Measurements from ENCODE around the gene TPPP2.

Gene TPPP2

GRCh38 chr14:21066882-21067502, 37.0 kb downstream of the TPPP2 start:
- peak; percentile 19 for DNase-seq
- Histone ChIP-seq H3K27ac (ENCODE audit: low read length, poor library complexity, severe bottlenecking) (no peak overlapping the region), H3K14ac (ENCODE audit: low read length in 2 of 2) (no peak overlapping the region), H2BK5ac (ENCODE audit: low read depth, low read length, poor library complexity, severe bottlenecking) (no peak overlapping the region), H3K27me3 (ENCODE audit: control insufficient read depth in 1 of 2, insufficient read depth in 1 of 2, low read length in 2 of 2) (no peaks in the 10 kb centered on the region), H2BK15ac (ENCODE audit: low read depth, poor library complexity, severe bottlenecking) (no peak overlapping the region), H2AK5ac (ENCODE audit: low read length, severe bottlenecking) (peak overlapping the region; percentile 89), H3K9me3 (ENCODE audit: control insufficient read depth, low read length) (no peaks in the 10 kb centered on the region), H3K79me1 (replicated peaks; ENCODE audit: low read length, poor library complexity, severe bottlenecking) (peaks cover 3% of the 10 kb centered on the region), H2AFZ (ENCODE audit: low read depth, low read length) (no peak overlapping the region), H3K23ac (ENCODE audit: low read length in 2 of 2) (no peak overlapping the region), H3K4me2 (ENCODE audit: low read length, poor library complexity, severe bottlenecking) (no peak overlapping the region), H3K4me1 (ENCODE audit: control insufficient read depth, insufficient read depth, low read depth, low read length) (peaks cover 16% of the 10 kb centered on the region), H2BK120ac (ENCODE audit: low read depth, low read length) (no peak overlapping the region), H3K9ac (ENCODE audit: low read length) (no peak overlapping the region), H3K4me3 (ENCODE audit: insufficient read depth in 1 of 2, low read depth in 1 of 2, low read length in 2 of 2) (no peak overlapping the region), H3K36me3 (ENCODE audit: control insufficient read depth in 1 of 2, insufficient read depth in 2 of 2, low read depth in 1 of 2, low read length in 2 of 2) (no peaks in the 10 kb centered on the region), H2BK12ac (ENCODE audit: low read length in 2 of 2) (no peak overlapping the region), H3K18ac (ENCODE audit: low read depth in 1 of 2, low read length in 2 of 2) (no peak overlapping the region), H4K8ac (ENCODE audit: low read length) (no peak overlapping the region), H4K91ac (ENCODE audit: low read length) (no peak overlapping the region), H3K4ac (ENCODE audit: low read depth in 1 of 2, low read length in 2 of 2) (no peak overlapping the region)
- WGBS: 88% methylated on average over 4 of the region's 7 CpGs

- peaks cover 24% of the 10 kb centered on the region for H3K4me1 ChIP-seq (ENCODE audit: control insufficient read depth, insufficient read depth, low read depth, low read length)
These were observed 38.7 kb downstream of the TPPP2 start for GRCh38 chr14:21068521-21069387.

GRCh38 chr14:21069388-21070082, 39.5 kb downstream of the TPPP2 start:
- under 1% methylated on average over 21 of the region's 40 CpGs for WGBS
- peak overlapping the region; percentile 90 for H2BK5ac ChIP-seq (ENCODE audit: low read depth, low read length, poor library complexity, severe bottlenecking)
- peaks cover 18% of the 10 kb centered on the region in 2 experiments for H3K36me3 ChIP-seq (ENCODE audit: control insufficient read depth in 1 of 2, insufficient read depth in 2 of 2, low read depth in 1 of 2, low read length in 2 of 2)
- peak overlapping the region; percentile 84 to 92 for H3K4me3 ChIP-seq (ENCODE audit: insufficient read depth in 1 of 2, low read depth in 1 of 2, low read length in 2 of 2)
- peak overlapping the region; percentile 95 for H3K4me2 ChIP-seq (ENCODE audit: low read length, poor library complexity, severe bottlenecking)
- H3K9ac ChIP-seq (ENCODE audit: low read length): peak overlapping the region; percentile 85
- H2BK12ac ChIP-seq (ENCODE audit: low read length in 2 of 2): peak overlapping the region; percentile 65
- H3K4ac ChIP-seq (ENCODE audit: low read depth in 1 of 2, low read length in 2 of 2): peak overlapping the region; percentile 2 to 79
- H3K27me3 ChIP-seq (ENCODE audit: control insufficient read depth in 1 of 2, insufficient read depth in 1 of 2, low read length in 2 of 2): no peaks in the 10 kb centered on the region
- no peak overlapping the region for H2AK5ac ChIP-seq (ENCODE audit: low read length, severe bottlenecking)
- H4K8ac ChIP-seq (ENCODE audit: low read length): peak overlapping the region; percentile 27
- H3K14ac ChIP-seq (ENCODE audit: low read length in 2 of 2): peak overlapping the region in 1 of 2 experiments; percentile 93
- no peaks in the 10 kb centered on the region for H3K9me3 ChIP-seq (ENCODE audit: control insufficient read depth, low read length)
- H4K91ac ChIP-seq (ENCODE audit: low read length): peak overlapping the region; percentile 89
- H3K18ac ChIP-seq (ENCODE audit: low read depth in 1 of 2, low read length in 2 of 2): peak overlapping the region; percentile 86 to 92
- peaks cover 20% of the 10 kb centered on the region for H3K79me1 ChIP-seq (replicated peaks; ENCODE audit: low read length, poor library complexity, severe bottlenecking)
- H3K23ac ChIP-seq (ENCODE audit: low read length in 2 of 2): peak overlapping the region in 1 of 2 experiments; percentile 63
- H2BK120ac ChIP-seq (ENCODE audit: low read depth, low read length): peak overlapping the region; percentile 84
- peak overlapping the region; percentile 93 for H2BK15ac ChIP-seq (ENCODE audit: low read depth, poor library complexity, severe bottlenecking)
- peaks cover 29% of the 10 kb centered on the region for H3K4me1 ChIP-seq (ENCODE audit: control insufficient read depth, insufficient read depth, low read depth, low read length)
- peak overlapping the region; percentile 88 for H3K27ac ChIP-seq (ENCODE audit: low read length, poor library complexity, severe bottlenecking)
- H2AFZ ChIP-seq (ENCODE audit: low read depth, low read length): peak overlapping the region; percentile 72
- DNase-seq: peak; percentile 59

More at GRCh38 chr14:21068521-21069387, 38.7 kb downstream of the TPPP2 start:
- H2BK15ac ChIP-seq (ENCODE audit: low read depth, poor library complexity, severe bottlenecking): no peak overlapping the region
- H3K14ac ChIP-seq (ENCODE audit: low read length in 2 of 2): no peak overlapping the region
- H3K9me3 ChIP-seq (ENCODE audit: control insufficient read depth, low read length): no peaks in the 10 kb centered on the region
- WGBS: 4% methylated on average over 36 of the region's 45 CpGs
- peak overlapping the region; percentile 85 for H3K9ac ChIP-seq (ENCODE audit: low read length)
- H3K36me3 ChIP-seq (ENCODE audit: control insufficient read depth in 1 of 2, insufficient read depth in 2 of 2, low read depth in 1 of 2, low read length in 2 of 2): peaks cover 10 to 11% of the 10 kb centered on the region in 2 experiments
- H2AFZ ChIP-seq (ENCODE audit: low read depth, low read length): peak overlapping the region; percentile 2
- DNase-seq: peak; percentile 66
- H3K79me1 ChIP-seq (replicated peaks; ENCODE audit: low read length, poor library complexity, severe bottlenecking): peaks cover 13% of the 10 kb centered on the region
- peak overlapping the region; percentile 57 for H4K8ac ChIP-seq (ENCODE audit: low read length)
- no peak overlapping the region for H2AK5ac ChIP-seq (ENCODE audit: low read length, severe bottlenecking)
- H4K91ac ChIP-seq (ENCODE audit: low read length): no peak overlapping the region
- H3K4ac ChIP-seq (ENCODE audit: low read depth in 1 of 2, low read length in 2 of 2): peak overlapping the region in 1 of 2 experiments; percentile 16
- H3K4me3 ChIP-seq (ENCODE audit: insufficient read depth in 1 of 2, low read depth in 1 of 2, low read length in 2 of 2): peak overlapping the region; percentile 84 to 92
- no peak overlapping the region for H2BK120ac ChIP-seq (ENCODE audit: low read depth, low read length)
- peak overlapping the region; percentile 88 for H3K27ac ChIP-seq (ENCODE audit: low read length, poor library complexity, severe bottlenecking)
- peak overlapping the region; percentile 3 to 92 for H3K18ac ChIP-seq (ENCODE audit: low read depth in 1 of 2, low read length in 2 of 2)
- H3K27me3 ChIP-seq (ENCODE audit: control insufficient read depth in 1 of 2, insufficient read depth in 1 of 2, low read length in 2 of 2): no peaks in the 10 kb centered on the region
- no peak overlapping the region for H2BK5ac ChIP-seq (ENCODE audit: low read depth, low read length, poor library complexity, severe bottlenecking)
- H2BK12ac ChIP-seq (ENCODE audit: low read length in 2 of 2): no peak overlapping the region
- H3K4me2 ChIP-seq (ENCODE audit: low read length, poor library complexity, severe bottlenecking): peak overlapping the region; percentile 95
- no peak overlapping the region for H3K23ac ChIP-seq (ENCODE audit: low read length in 2 of 2)

Data from mesenchymal stem cell (in vitro differentiated cells and primary cell).